Activated T-cell treated with anti-CD3 and anti-CD28 coated beads, Interleukin-2, amount 50 U/mL, for 1 hour (primary cell): ENCODE measurements around the gene PAGR1.
A peak's percentile ranks its signal among the peaks of the same experiment; 100 is the strongest.
"Not testable (repeated sequence)": the region's sequence is repeated elsewhere in the genome, so short reads cannot be mapped to it uniquely, and the experiment has no call there.

ENCODE experiments used
- DNase-seq: peaks from one replicate; pipeline ENCODE4 v3.0.0-alpha.2; 2020

The PAGR1 gene

DNA sequence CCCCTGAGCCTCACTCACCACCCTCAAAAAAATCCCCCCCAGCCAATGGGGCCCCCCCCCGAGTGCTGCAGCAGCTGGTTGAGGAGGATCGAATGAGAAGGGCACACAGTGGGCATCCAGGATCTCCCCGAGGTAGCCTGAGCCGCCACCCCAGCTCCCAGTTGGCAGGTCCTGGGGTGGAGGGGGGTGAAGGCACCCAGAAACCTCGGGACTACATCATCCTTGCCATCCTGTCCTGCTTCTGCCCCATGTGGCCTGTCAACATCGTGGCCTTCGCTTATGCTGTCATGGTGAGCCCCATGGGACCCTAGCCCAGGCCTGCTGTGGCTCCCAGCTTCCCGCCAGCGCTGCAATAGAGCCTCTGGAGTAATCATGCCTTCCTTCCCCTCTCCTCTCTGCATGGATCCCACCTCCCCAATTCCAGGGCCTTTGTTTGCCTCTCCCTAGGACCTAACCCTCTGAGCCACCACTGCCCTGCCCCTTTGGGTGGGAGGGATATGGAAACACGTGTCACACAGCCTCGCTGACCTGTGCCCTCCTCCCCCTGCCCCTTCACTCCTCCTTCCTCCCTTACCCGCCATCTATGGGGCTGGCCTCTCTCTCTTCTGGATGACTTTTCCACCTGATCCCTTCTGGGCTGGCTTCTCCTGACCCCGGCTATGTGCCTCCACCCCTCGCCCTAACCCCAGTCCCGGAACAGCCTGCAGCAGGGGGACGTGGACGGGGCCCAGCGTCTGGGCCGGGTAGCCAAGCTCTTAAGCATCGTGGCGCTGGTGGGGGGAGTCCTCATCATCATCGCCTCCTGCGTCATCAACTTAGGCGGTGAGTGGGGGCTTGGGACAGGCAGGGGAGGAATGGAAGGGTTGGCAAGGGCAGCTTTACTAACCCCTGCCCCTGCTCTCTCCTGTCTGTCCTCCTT lies 2.0 kb upstream of the PAGR1 start:
- no peak for DNase-seq

- DNase-seq = no peak
Measured at GRCh38 chr16:29814592-29814991, 1.4 kb upstream of the PAGR1 start.

GRCh38 chr16:29815032-29815721 lies 775 bp upstream of the PAGR1 start:
- DNase-seq = no peak

DNA sequence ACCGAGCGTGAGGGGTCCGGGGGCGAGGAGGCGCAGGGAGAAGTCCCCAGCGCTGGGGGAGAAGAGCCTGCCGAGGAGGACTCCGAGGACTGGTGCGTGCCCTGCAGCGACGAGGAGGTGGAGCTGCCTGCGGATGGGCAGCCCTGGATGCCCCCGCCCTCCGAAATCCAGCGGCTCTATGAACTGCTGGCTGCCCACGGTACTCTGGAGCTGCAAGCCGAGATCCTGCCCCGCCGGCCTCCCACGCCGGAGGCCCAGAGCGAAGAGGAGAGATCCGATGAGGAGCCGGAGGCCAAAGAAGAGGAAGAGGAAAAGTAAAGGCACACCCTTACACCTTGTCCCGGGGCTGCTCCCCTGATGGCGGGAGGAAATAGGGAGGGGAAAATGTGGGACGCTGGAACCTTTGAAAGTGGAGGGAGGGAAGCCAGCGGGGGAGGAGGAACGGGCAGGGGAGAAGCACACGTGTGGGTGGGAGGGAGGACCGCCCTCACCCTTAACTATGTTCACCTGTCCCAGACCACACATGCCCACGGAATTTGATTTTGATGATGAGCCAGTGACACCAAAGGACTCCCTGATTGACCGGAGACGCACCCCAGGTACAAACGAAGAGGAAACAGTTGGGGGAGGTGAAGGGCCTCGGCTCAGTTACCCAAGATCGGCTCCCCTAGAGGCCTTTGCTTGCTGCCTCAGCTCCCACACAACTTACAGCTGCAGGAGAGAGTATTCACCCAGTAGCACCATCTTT lies 916 bp downstream of the PAGR1 start:
- peak; percentile 62 for DNase-seq

DNA sequence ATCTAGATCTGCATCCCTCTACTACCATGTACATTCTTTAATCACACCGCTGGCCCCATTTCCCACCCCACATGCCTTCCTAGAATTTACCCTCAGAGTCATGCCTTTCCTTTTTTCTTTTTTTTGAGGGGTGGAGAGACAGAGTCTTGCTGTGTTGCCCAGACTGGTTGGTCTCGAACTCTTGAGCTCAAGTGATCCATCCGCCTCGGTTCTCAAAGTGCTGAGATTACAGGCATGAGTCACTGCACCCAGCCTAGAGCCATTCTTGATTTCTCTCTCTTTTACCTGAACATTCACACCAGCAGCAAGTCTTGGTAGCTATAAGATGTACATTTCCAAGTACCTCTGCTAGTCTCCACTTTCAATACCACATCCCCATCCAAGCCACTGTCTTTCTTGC lies 2.1 kb downstream of the PAGR1 start:
- DNase-seq = no peak

DNA sequence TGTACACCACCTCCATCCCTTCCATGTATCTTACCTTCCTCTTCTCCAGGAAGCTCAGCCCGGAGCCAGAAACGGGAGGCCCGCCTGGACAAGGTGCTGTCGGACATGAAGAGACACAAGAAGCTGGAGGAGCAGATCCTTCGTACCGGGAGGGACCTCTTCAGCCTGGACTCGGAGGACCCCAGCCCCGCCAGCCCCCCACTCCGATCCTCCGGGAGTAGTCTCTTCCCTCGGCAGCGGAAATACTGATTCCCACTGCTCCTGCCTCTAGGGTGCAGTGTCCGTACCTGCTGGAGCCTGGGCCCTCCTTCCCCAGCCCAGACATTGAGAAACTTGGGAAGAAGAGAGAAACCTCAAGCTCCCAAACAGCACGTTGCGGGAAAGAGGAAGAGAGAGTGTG lies 3.6 kb downstream of the PAGR1 start:
- DNase-seq = no peak

DNA sequence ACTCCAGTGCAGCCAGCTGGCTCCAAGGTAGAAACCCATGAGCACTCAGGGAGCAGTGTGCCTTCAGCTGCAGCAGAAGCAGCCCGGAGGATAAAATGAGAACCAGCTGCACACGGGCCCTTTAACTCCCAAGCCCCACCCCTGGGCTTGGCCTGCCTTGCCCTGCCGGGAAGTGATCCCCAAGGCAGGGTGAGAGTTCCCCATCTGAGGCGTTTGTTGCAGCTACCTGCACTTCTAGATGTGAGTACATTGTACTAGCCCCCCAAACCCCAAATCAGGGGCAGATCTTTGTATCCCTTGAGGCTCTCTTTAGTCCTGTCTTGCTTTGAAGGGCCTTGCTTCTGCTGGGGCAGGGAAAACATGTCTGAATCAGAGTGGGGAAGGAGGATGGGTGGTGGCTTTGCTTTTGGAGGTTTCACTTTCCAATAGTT lies 4.3 kb downstream of the PAGR1 start, which contains the start of gene MVP:
Gene MVP, plus strand, starts transcription at position 192 of the 431 bp plus-strand sequence. CDS start 10,088 bp downstream, outside the sequence.
- peak; percentile 57 for DNase-seq

GRCh38 chr16:29820730-29821642 lies 5.0 kb downstream of the PAGR1 start:
- DNase-seq = peak; percentile 49

GRCh38 chr16:29821643-29822115 lies 5.7 kb downstream of the PAGR1 start:
- DNase-seq = no peak

- no peak for DNase-seq
Measured at GRCh38 chr16:29824589-29825144, 8.7 kb downstream of the PAGR1 start.

DNA sequence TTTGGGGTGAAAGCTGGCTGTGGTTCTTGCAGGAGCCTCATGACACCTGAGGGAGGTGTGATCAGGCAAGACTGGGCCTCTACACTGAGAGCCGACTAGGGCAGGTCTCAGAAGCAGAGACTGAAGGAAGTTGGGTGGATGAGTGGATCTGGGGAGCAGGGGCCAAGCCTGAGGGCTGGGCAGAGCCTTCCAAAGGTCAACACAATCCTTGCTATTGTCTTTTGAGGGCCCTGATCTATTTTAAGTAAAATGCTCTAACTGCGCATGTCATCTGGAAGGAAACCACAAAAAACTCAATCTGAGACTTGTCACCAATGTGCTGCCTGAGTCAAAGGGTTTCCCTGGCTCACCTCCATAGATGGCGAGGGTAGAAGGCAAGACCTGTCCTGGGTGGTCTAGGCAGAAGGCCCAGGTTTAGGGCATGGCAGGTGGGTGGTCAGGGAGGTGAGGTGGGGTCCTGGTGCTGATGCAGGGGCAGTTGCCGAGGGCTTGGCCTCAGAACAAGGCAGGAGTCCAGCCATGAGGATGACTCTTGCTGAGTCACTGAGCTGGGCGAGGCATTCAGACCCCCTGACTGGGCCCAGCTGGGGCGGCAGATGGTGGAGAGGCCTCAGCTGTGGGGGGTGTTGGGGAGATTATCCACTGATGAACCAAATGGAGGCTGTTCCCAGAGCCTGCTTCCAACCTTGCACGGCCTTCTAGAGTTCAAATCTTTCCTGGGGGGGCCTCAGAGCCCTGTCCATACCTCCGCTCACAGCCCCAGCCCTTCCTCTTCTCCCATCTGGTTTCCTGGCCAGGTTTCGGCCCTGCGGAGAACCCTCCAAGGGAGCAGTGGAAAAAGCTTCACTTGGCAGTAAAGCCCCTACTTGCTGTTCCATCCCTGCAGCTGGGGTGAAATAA lies 9.4 kb downstream of the PAGR1 start:
- peak; percentile 40 for DNase-seq

- no peak for DNase-seq
Measured at GRCh38 chr16:29826342-29826695, 10.4 kb downstream of the PAGR1 start.

- no peak for DNase-seq
Measured at GRCh38 chr16:29830774-29831173, 14.8 kb downstream of the PAGR1 start.

DNA sequence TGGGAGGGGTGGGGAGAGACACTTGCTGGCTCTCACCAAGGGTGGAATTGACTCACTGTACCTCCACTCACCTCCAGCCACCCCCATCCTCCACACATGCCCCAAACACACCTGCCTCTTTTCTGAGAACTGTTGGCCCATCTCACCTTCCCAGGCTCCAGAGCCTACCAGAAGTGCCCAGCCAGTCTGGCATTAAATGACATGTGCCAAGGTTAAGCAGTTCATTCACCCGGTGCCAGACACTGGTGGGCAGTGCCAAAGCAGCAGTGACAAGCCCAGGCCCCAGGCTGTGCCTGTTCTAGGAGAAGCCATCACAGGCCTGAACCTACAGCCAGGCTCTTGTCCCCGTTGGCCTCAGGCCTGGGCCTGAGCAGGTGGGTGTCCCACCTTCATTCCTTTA lies 15.5 kb downstream of the PAGR1 start:
- no peak for DNase-seq

GRCh38 chr16:29833219-29833618 lies 17.3 kb downstream of the PAGR1 start:
- not testable (repeated sequence) for DNase-seq

DNA sequence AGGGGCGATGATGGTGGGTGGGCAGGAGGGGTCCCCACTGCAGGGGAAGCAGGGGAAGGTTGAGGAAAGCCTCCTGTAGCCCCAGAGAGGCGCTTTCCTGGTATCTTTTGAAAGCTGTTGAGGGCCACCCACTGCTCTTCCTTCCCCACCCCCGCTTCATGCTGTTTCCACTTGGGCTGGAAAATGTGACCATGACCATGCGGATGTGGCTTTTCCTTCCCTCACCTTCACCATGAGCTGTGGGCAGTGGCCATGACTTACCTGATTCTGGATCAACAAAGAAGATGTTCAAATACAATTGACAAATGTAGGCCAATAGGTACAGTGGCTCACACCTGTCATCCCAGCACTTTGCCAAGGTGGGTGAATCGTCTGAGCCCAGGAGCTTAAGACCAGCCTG lies 18.1 kb downstream of the PAGR1 start:
- DNase-seq = no peak

- no peak for DNase-seq
Measured at GRCh38 chr16:29835926-29836325, 20.0 kb downstream of the PAGR1 start.

GRCh38 chr16:29836623-29837022 lies 20.7 kb downstream of the PAGR1 start:
- DNase-seq = no peak

- DNase-seq = no peak
Measured at GRCh38 chr16:29837841-29838240, 21.9 kb downstream of the PAGR1 start.

DNA sequence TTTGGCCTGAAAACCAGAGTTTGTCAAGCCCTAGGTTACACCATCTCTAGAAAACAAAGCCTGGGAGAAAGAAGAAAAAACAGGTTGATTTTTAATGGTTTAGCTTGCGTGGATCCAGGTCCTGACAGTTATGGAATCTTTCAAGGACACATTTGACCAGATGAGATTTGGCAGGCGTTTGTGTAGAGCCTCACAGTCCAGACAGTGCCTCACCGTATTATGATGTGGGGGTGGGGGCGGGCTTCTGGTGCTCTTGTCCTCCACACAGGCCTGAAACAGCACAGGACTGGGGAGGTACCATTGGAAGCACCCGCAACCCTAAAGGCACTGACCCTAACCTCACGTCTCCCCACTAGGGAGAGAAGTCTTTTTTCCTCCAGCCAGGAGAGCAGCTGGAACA lies 23.9 kb downstream of the PAGR1 start:
- DNase-seq = no peak

DNA sequence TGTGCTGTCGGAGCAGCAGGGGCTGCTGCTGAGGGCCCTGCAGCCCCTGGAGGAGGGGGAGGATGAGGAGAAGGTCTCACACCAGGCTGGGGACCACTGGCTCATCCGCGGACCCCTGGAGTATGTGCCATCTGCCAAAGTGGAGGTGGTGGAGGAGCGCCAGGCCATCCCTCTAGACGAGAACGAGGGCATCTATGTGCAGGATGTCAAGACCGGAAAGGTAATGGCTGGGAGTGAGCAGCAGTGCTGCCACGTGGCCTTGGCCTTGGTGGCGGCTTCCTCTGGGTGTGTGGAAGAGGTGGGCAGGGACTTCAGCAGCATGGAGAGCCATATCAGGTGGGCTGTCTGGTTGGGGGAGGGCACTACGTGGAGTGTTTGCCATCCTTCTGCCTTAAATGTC lies 24.3 kb downstream of the PAGR1 start:
- DNase-seq = no peak
